Chondrocyte (in vitro differentiated cells): ENCODE results near the gene KRT20. TPM values are rescaled to one million over a fixed set of nuclear protein-coding genes. Genes with fewer than 3 reads are reported as not detected.

Experiments
- DNase-seq: peaks from one replicate; pipeline ENCODE4 v3.0.0; 2021; ENCODE audit warnings: mixed read lengths, low spot score
- H3K27ac Mint-ChIP-seq: one replicate; pipeline ENCODE4 v1.8.0; 2021; ENCODE audit warnings: mild to moderate bottlenecking, moderate library complexity, mixed read lengths; ENCODE audit not compliant: unreplicated experiment
- H3K27me3 Mint-ChIP-seq: 2 replicates; pipeline ENCODE4 v1.8.0; 2021; ENCODE audit warnings: low read depth, mixed read lengths
- H3K36me3 Mint-ChIP-seq: 2 replicates; pipeline ENCODE4 v1.8.0; 2021; ENCODE audit warnings: low read depth, mixed read lengths
- H3K4me1 Mint-ChIP-seq: 2 replicates; pipeline ENCODE4 v1.8.0; 2021; ENCODE audit warnings: low read depth, mild to moderate bottlenecking, mixed read lengths
- H3K4me3 Mint-ChIP-seq: one replicate; pipeline ENCODE4 v1.8.0; 2021; ENCODE audit warnings: mild to moderate bottlenecking, moderate library complexity, mixed read lengths; ENCODE audit not compliant: unreplicated experiment
- H3K9me3 Mint-ChIP-seq: 2 replicates; pipeline ENCODE4 v1.8.0; 2021; ENCODE audit warnings: low read depth, mixed read lengths
- CTCF ChIP-seq: fragments of 200-600 bp; sonication (generic); IDR thresholded peaks from 2 replicates; pipeline ENCODE4 v1.5.0; 2021; ENCODE audit warnings: antibody characterized with exemption, mild to moderate bottlenecking, moderate library complexity
- total RNA-seq: library from RNA; stranded (reverse); gene quantifications from 3 replicates; pipeline ENCODE4 v1.2.1, GENCODE V29; 2021

Gene KRT20
- total RNA-seq, 1 donor from 2014 or later = not detected

GRCh38 chr17:40854175-40854814, 30.7 kb downstream of the KRT20 start:
- H3K4me3 Mint-ChIP-seq = no peak overlapping the region
- H3K9me3 Mint-ChIP-seq = no peaks in the 10 kb centered on the region
- no peak overlapping the region for H3K27ac Mint-ChIP-seq
- H3K36me3 Mint-ChIP-seq = no peaks in the 10 kb centered on the region
- peaks cover 11% of the 10 kb centered on the region for H3K4me1 Mint-ChIP-seq
- no peak for DNase-seq
- no peak for TF ChIP-seq CTCF
- peaks cover 2% of the 10 kb centered on the region for H3K27me3 Mint-ChIP-seq

- Mint-ChIP-seq H3K27ac (no peak overlapping the region), H3K36me3 (no peaks in the 10 kb centered on the region), H3K9me3 (no peaks in the 10 kb centered on the region), H3K4me3 (no peak overlapping the region), H3K27me3 (peaks cover 2% of the 10 kb centered on the region), H3K4me1 (peaks cover 11% of the 10 kb centered on the region)
- TF ChIP-seq CTCF = no peak
- no peak for DNase-seq
Measured at GRCh38 chr17:40852364-40852763, 32.7 kb downstream of the KRT20 start.

GRCh38 chr17:40850293-40850972, 34.6 kb downstream of the KRT20 start:
- Mint-ChIP-seq H3K4me3 (no peak overlapping the region), H3K27me3 (peaks cover 4% of the 10 kb centered on the region), H3K27ac (no peak overlapping the region), H3K4me1 (peaks cover 8% of the 10 kb centered on the region), H3K36me3 (no peaks in the 10 kb centered on the region), H3K9me3 (no peaks in the 10 kb centered on the region)
- DNase-seq = no peak
- no peak for TF ChIP-seq CTCF

GRCh38 chr17:40849723-40850122, 35.3 kb downstream of the KRT20 start:
- Mint-ChIP-seq H3K27me3 (peaks cover 9% of the 10 kb centered on the region), H3K27ac (no peak overlapping the region), H3K4me3 (no peak overlapping the region), H3K36me3 (no peaks in the 10 kb centered on the region), H3K4me1 (peaks cover 8% of the 10 kb centered on the region), H3K9me3 (no peaks in the 10 kb centered on the region)
- no peak for TF ChIP-seq CTCF
- DNase-seq = no peak

- Mint-ChIP-seq H3K27ac (no peak overlapping the region), H3K4me3 (no peak overlapping the region), H3K27me3 (peaks cover 16% of the 10 kb centered on the region)
Measured at GRCh38 chr17:40848583-40849235, 36.3 kb downstream of the KRT20 start.

More at GRCh38 chr17:40848583-40849235, 36.3 kb downstream of the KRT20 start:
- Mint-ChIP-seq H3K36me3 (no peaks in the 10 kb centered on the region), H3K9me3 (no peaks in the 10 kb centered on the region), H3K4me1 (peaks cover 3% of the 10 kb centered on the region)
- no peak for TF ChIP-seq CTCF
- no peak for DNase-seq
